T-helper 1 cell (primary cell): ENCODE data around the gene TAS2R20.
A peak's percentile ranks its signal among the peaks of the same experiment; 100 is the strongest.
"Not testable (repeated sequence)": the region's sequence is repeated elsewhere in the genome, so short reads cannot be mapped to it uniquely, and the experiment has no call there.

ENCODE experiments used
- DNase-seq, 5 donors: peaks; one replicate each; pipeline ENCODE4 v3.0.0-alpha.2; 2012 to 2020
- total RNA-seq, 4 donors: gene quantifications; one replicate each; lab custom pipeline; 2026; lab: John Stamatoyannopoulos, UW

TAS2R20 gene, protein sequence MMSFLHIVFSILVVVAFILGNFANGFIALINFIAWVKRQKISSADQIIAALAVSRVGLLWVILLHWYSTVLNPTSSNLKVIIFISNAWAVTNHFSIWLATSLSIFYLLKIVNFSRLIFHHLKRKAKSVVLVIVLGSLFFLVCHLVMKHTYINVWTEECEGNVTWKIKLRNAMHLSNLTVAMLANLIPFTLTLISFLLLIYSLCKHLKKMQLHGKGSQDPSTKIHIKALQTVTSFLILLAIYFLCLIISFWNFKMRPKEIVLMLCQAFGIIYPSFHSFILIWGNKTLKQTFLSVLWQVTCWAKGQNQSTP
- total RNA-seq, result 0.59 to 2.5 (median 0.93) reads per million in 4 donors

DNA sequence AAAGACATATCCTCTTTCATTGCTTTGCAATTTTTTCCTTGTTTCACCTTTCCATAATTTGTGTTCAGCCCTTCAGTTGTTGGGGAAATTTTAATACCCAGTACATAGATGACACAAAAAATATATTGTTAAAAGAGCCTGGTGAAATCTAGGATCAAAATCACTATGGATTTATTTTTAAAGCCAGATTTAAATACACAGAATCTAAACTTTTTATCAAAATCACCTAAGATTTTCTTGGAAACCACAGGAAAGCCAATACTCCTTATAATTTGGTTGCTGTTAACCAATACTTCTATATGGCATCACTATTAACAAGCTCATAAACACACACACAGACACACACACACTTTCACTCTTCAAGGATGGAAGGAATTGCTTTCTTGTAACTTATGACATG is at the start of gene TAS2R20:
TSS of gene TAS2R20 (minus strand) at position 101 of the 400 bp plus-strand sequence. CDS start 429 bp downstream, outside the sequence.
- no peak for DNase-seq

DNA sequence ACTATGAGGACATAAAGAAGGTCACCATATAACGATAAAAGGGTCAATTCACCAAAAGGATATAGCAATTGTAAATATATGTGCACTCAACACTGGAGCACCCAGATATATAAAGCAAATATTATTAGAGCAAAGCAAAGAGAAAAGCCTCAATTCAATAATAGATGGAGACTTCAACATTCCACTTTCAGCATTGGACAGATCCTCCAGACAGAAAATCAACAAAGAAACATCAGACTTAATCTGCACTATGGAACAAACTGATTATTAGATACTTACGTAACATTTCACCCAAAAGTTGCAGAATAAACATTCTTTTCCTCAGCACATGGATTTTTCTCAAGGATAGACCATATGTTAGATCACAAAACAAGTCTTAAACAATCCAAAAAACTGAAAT is 43.3 kb upstream of the TAS2R20 start:
- not testable (repeated sequence) for DNase-seq

DNA sequence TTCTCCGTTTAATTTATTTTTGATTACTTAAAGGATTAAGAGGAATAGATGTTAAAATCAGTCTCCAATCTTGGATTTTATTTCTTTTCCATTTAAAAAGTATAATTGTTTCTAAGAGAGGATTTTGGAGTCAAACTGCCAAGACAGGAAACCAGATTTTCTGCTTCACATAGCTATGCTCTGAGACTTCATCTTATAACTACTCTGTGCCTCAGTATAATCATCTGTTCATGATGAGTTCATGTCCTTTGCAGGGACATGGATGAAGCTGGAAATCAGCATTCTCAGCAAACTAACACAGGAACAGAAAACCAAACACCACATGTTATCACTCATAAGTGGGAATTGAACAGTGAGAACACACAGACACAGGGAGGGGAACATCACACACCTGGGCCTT is 42.1 kb upstream of the TAS2R20 start:
- DNase-seq, result no peak

DNA sequence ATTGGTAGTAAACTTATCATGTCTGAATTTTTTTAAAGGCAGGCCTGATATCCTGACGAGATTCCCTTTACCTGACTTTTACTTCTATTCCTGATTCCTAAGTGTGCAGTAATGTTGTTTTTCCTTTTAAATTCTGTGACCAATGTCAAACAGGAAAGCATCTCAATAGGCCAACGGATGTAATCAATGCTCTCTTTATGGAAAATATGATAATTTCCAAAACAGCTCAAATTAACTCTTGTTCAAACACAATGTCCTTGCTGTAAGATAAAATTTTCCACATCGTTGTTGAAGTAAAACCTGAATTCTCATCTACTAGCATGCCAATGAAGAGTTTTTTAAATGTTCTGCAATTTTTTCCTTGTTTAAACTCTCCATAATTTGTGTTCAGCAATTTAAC is 41.1 kb upstream of the TAS2R20 start:
- no peak for DNase-seq

DNA sequence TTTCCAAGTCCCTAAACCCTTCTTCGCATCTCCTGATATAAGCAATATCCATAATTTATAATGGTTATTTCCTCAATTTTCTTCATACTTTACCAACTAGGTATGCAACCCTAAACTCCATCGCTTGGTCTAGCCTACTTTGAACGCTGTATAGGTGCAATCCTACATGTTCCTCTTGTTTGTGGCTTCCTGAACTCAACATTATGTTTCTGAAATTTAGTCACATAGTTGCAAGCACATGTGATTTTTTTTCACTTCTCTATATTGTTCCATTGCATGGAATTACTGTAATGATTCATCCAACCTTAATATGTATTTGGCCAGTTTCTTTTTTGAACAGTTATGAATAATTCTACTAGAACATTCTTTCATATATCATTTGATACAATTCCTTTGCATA is 35.9 kb upstream of the TAS2R20 start:
- not testable (repeated sequence) for DNase-seq

DNA sequence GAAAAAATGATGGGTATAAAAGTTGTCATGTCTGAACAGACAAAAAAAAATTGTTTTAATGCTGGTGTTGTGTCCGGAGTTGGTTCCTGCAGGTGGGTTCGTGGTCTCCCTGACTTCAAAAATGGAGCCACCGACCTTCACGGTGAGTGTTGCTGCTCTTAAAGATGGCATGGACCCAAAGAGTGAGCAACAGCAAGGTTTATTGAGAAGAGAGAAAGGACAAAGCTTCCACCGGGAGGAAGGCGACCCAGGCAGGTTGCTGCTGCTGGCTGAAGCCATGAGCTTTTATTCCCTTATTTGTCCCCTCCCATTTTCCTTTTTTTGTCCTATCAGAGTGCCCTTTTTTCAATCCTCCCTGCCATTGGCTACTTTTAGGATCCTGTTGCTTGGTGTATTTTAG is 33.2 kb upstream of the TAS2R20 start, which contains the start of gene TAS2R31:
TSS of gene TAS2R31 (minus strand) at position 101 of the 400 bp plus-strand sequence. CDS start at position 29, 72 bp downstream.
- no peak for DNase-seq

DNA sequence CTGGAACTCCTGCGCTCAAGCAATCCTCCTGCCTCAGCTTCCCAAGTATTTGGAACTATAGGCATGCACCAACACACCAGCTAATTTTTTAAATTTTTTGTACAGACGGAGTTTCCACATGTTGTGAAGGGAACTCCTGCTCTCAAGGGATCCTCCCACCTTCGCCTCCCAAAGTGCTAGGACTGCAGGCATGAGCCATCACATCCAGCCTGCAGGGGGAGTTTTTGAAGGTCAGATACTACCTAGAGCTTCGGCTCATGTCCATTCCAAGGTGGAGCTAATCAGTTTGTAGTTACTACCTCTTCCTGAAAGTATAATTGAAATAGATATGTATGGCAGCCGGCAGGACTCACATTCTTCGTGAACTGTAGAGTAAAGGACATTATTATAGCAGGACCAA is 28.0 kb upstream of the TAS2R20 start:
- no peak for DNase-seq

DNA sequence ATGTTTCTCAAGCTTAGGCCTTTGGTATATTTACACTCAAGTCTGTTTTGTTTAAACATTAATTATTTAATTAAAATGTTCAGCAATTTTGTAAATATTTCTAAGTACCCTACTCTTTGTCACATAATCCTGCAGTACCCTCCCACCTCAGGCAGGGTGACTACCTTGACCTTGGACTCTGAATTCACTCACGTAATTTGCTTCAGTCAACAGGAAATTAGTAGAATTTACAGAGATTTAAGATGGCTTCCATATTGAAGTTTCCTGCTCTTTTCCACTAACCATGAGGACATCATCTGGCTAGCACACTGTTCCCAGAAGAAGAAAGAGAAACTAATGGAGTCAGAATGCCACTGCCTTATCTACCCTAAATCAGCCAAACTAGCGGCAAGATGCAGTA is 25.3 kb upstream of the TAS2R20 start:
- DNase-seq, result no peak

DNA sequence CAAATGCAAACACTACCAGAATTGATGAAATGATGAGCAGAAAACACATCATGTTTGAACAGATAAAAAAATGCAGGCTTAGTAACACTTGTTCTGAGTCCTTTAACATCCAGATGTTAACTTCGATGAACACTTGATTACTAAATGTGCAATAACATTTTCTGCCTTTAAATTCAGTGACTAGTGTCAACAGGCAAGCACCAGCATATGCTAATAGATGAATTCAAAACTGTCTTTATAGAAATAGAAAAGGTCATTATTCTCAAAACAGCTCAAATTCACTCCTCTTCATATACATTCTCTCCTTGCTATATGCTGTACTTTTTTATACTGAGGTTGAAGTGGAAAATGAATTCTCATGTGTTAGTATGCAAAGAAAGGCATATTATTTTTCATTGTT is 24.4 kb upstream of the TAS2R20 start, which contains the start of gene TAS2R19:
TSS of gene TAS2R19 (minus strand) at position 101 of the 400 bp plus-strand sequence. CDS start at position 52, 49 bp downstream.
- DNase-seq, result no peak

DNA sequence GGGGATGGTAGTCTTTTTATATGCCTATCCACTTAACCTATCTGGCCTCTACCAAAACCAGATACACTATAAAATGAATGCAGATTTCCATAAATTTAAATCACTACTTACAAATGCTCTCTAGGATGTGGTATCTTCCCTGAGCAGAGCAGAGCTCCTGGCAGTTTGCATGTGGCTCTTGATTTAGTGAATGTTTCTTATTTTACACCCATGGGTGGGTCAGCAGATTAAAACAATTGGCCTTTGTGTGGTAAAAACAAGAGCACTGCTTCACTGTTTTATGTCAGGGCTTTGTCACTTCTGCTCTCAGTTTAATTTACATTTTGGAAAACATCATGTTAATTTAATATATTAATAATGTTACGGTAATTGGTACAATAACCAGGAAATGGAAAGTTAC is 18.8 kb upstream of the TAS2R20 start:
- DNase-seq, result no peak

DNA sequence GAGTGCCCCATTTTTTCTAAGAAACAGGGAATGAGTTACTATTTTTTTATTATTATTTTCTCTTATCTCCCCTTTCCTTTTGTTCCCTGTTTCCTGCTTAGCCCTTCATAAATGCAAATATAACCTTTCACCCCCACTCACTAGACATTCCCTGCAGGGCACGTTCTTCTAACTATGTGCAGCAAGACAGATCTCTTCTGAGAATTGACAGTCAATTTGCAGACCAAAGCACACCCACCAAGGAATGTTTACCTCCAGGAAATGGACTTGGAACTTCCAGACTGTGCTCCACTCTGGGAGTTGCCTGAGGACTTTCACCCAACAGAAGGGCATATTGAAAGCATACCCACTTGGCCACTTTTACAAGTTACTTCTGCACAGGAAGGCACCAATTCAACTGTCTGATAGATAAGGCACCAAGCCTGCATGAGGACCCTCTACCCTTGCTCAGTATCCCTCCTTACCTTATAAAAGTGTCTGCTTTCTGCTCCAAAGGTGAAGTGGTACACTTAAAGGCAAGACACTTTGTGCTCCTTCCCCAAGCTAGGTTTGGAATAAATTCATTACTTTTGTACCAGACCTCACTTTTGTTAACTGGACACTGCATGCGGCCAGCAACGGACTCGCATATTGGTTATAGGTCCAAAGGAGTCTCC is 17.8 kb upstream of the TAS2R20 start:
- no peak for DNase-seq

DNA sequence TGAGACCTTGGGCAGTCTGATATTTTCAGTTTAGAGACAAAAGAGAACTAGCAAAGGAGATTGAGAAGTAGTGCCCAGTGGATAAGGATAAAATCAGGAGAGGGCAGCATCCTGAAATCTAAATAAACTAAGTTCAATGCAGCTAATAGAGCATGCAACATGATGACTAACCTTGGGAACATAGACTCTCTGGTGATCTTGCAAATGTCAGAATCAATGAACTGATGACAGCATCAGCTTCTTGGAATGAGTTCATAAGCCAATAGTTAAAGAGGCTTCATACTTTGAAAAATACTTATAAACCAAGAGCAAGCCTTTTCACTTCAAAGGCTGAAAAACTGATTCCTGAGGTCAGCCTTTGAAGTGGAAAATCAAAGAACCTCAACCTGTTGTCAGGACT is 16.1 kb upstream of the TAS2R20 start:
- no peak for DNase-seq

DNA sequence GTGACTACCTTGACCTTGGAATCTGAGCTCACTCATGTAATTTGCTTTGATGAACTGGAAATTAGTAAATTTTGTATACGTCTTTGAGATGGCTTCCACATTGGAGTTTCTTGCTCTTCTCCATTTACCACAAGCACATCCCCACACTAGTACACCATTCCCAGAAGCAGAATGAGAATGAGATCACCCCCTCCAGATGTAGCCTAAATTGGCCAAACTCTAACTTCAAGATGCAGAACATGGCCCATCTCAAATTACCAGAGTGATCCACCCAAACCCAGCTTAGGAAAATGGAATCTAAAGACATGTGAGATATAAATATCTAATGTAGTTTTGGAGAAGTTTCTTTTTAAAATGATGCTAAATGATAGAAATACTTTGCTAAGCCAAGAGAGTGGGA is 9.5 kb upstream of the TAS2R20 start:
- no peak for DNase-seq

DNA sequence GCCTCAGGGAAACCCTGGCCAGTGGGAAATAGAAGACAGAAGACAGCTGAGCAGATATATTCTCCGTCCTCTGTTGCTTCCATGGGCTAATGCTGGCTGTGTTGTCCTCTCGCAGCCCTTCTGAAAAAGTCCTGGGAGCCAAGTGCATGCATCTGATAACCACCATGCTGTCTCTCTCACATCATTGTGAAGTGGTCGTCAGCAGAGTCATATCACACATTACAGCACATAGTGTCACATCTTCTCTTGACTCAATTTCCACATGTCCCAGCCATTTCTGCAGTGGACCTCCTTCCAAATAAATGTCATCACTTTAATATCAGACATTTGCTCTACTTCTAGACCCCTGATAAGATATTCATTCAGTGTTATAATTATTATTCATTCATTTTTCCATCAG is 3.8 kb downstream of the TAS2R20 start:
- DNase-seq, result no peak

DNA sequence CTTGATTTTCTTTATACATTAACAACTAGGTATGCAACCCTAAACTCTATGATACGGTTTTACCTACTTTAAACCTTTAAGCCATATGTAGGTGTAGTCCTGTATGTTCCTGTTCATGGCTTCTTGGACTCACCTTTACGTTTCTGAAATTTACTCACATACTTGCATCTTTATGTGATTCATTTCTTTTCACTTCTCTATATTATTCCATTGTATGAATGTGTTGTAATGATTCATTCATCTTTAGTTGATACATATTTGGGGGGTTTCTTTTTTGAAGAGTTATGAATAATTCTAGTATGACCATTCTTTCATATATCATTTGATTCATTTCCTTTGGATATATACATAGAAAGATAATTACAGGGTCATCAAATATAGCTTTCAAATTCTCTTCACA is 9.0 kb downstream of the TAS2R20 start:
- DNase-seq, result no peak

DNA sequence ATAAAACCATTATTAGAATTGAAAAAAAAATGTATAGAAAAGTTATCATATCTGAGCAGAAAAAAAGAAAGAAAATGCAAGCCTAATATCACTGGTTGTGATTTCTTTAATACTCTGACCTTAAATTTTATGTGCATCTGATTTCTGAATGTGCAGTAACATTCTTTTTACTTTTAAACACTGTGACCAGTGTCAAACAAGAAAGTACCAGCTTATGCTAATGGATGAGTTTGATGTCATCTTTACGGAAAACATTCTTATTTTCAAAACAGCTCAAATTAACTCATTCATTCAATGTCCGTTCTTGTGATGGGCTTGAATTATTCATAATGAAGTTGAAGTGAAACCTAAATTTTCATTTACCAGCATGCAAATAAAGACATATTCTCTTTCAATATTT is 11.3 kb downstream of the TAS2R20 start, which contains the start of gene TAS2R50:
TSS of gene TAS2R50 (minus strand) at position 101 of the 400 bp plus-strand sequence. CDS start at position 49, 52 bp downstream.
- no peak for DNase-seq

DNA sequence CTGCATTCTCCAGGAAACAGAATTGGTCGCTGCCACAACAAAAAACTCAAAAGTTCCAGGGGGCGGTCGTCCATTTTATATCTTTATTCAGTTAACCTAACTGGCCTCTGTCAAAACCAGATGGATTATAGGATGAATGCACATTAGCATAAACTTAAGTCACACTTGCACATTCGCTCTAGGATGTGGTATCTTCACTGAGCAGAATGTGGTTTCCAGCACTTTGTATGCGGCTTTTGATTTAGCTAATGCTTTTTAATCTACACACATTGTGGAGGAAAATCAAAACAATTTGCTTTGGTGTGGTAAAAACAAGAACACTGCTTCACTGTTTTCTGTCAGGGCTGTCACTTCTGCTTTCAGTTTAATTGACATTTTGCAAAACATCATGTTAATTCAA is 15.9 kb downstream of the TAS2R20 start:
- peak in 3 of 5 donors; percentile 23 to 90 (median 41) for DNase-seq

DNA sequence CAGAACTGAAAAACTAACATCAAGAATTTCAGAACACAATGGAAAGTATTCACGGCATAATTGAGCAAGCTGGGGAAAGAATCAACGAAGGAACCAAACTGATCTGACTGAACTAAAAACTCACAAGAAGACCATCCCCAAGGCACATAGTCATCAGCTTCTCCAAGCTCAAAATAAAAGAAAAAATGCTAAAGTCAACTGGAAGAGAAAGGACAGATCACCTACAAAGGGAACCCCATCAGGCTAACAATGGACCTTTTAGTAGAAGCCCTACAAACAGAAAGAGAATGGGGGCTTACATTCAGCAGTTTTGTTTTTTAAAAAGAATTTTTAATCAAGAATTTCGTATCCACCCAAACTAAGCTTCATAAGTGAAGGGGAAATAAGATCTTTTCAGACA is 23.1 kb downstream of the TAS2R20 start:
- no peak for DNase-seq

DNA sequence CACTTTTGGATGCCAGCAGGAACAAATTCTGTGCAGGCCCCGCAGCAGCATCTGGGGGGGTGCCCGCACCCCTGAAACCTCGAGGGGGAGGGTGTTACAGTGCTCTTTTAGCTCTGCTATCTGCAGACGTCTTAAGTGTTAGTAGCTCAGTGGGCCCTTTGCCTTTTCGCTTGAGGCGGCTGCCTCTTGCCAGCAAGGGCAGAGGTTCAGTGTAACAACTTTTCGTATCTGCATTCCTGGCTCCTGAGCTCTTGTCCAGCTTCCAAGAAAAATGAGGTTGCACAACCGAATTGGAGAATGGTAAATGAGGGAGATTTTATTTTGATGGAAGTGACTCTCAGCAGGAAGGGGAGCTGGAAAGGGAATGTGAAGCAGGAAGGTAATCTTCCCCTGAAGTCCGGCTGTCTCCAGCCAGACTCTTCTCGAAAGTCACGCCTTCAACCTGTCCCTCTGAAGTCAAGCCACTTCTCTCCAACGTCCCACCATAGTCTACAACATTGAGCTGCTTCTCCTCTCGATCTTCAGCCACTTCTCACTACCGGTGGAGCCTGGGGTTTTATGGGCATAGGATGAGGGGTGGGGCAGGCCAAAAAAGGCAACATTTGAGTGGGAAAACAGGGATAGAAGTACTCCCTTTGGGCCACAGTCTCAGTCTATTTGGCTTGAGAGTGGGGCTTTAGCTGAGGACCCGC is 29.2 kb downstream of the TAS2R20 start:
- DNase-seq, result no peak

DNA sequence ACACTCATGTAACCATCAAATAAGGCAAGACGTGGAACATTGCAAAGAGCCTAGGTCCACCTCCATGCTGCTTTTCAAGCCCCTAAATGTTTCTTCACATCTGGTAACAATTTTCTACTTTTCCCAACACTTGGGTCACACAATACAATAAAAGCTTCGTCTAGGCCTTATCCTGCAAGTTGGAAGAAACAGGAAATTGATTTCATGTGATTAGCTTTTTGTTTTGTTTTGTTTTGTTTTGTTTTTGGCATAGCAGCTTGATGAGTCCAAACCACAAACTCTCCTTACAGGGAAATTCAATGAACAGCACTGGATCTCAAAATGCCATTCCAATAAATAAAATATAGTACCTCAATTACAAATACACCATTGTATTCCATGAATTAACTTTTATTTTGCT is 30.7 kb downstream of the TAS2R20 start:
- DNase-seq, result no peak

DNA sequence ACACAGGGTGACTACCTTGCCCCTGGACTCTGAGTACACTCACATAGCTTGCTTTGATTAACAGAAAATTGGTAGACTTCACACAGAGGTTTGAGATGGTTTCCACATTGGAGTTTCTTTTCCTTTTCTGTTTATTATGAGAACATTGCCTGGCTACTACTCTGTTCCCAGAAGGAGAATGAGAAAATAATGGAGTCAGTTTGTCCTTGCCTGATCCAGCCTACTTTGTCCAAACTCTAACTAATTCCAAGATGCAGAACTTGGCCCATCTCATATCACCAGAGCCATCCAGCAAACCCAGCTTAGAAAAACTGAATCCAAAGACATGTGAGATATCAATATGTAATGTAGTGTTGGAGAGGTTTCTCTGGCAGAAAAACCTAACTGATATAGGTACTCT is 31.8 kb downstream of the TAS2R20 start:
- DNase-seq, result no peak

DNA sequence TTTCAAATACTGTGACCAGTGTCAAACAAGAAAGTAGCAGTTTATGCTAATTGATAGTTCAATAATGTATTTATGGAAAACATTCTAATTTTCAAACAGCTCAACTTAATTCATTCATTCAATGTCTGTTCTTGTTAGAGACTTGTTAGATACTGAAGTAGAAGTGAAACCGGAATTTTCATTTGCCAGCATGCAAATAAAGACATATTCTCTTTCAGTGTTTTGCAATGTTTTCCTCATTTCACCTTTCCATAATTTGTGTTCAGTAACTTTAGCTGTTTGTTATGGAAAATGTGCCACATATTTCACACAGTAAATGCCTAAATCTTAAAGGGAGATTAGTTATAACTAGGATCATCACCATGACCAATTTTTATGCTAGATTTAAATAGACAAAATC is 32.6 kb downstream of the TAS2R20 start:
- DNase-seq, result no peak

DNA sequence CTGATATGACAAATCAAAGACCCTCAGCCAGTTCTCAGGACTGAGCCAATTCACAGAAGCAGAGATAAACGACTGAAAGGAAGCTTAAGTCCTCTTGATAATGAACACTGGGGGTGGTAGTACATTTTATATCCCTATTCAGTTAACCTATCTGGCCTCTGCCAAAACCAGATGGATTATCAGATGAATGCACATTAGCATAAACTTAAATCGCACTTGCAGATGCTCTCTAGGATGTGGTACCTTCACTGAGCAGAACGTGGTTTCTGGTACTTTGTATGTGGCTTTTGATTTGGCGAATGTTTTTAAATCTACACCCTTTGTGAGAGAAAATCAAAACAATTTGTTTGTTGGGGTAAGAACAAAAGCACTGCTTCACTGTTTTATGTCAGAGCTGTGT is 37.9 kb downstream of the TAS2R20 start:
- DNase-seq, result peak in 1 of 5 donors; percentile 42
